Stomach (tissue), 4 donors: ENCODE results near the gene STK33.

Experiments used
- EP300 ChIP-seq: sonication (generic); formaldehyde crosslinking; IDR thresholded peaks from one replicate; pipeline ENCODE4 v1.6.1; 2017; ENCODE audit warnings: antibody characterized with exemption
- POLR2A ChIP-seq, 4 donors: fragments of 450-650 bp; IDR thresholded peaks; one replicate each; pipeline ENCODE4 v1.6.1; 2016; ENCODE audit warnings: antibody characterized with exemption in 4 of 4, control low read depth in 2 of 4, mild to moderate bottlenecking in 1 of 4, moderate library complexity in 1 of 4
- POLR2AphosphoS5 ChIP-seq, 3 donors: sonication (generic); formaldehyde crosslinking; IDR thresholded peaks; one replicate each; pipeline ENCODE4 v1.6.1; 2016; ENCODE audit warnings: antibody characterized with exemption in 3 of 3
- TF ChIP-seq, protein P1 (sequence below), 7 experiments: fragments of 450-650 bp in 4 of 7; fragments of 200-600 bp in 3 of 7; sonication (generic) in 3 of 7; IDR thresholded peaks; one replicate each; pipeline ENCODE4 v1.5.1; 2016 to 2019; ENCODE audit warnings: antibody characterized with exemption in 7 of 7, control low read depth in 2 of 7, mild to moderate bottlenecking in 1 of 7

DNA sequence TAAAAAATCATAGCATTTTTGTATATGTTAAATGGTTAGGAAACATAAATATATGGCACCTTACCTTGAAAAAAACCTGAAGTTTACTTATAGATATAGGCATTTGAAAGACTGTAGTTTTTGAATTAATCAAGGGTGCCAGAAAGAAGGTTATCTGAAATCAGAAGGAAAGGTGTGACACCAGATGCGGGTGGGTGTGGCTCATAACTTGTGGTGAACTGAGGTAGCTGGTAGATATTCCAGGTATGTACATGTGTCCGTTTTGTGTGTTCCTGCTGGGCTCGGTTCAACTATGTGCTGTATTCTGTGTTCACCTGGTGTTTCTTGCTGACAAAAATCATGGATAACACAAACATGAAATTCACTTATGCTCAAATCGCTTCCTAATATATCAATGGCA is 35.6 kb downstream of the STK33 start:
- TF ChIP-seq, protein P1, sequence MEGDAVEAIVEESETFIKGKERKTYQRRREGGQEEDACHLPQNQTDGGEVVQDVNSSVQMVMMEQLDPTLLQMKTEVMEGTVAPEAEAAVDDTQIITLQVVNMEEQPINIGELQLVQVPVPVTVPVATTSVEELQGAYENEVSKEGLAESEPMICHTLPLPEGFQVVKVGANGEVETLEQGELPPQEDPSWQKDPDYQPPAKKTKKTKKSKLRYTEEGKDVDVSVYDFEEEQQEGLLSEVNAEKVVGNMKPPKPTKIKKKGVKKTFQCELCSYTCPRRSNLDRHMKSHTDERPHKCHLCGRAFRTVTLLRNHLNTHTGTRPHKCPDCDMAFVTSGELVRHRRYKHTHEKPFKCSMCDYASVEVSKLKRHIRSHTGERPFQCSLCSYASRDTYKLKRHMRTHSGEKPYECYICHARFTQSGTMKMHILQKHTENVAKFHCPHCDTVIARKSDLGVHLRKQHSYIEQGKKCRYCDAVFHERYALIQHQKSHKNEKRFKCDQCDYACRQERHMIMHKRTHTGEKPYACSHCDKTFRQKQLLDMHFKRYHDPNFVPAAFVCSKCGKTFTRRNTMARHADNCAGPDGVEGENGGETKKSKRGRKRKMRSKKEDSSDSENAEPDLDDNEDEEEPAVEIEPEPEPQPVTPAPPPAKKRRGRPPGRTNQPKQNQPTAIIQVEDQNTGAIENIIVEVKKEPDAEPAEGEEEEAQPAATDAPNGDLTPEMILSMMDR (IDR thresholded peaks at IDR 0.05), result no peak
- TF ChIP-seq POLR2AphosphoS5 (IDR thresholded peaks at IDR 0.05) (no peak), EP300 (no peak), POLR2A (IDR thresholded peaks at IDR 0.05) (no peak)
